Liver (tissue), 3 donors: ENCODE results near the gene MIGA1.

ENCODE experiments used
- ATF3 ChIP-seq: IDR thresholded peaks from 2 replicates; pipeline ENCODE4 v1.6.1; 2016; ENCODE audit warnings: antibody characterized with exemption
- GABPA ChIP-seq, 2 donors: IDR thresholded peaks in 1 of 2; conservative IDR thresholded peaks in 1 of 2; 2 replicates each; pipeline ENCODE4 v1.6.1; 2016; ENCODE audit warnings: antibody characterized with exemption in 2 of 2, mild to moderate bottlenecking in 1 of 2, moderate library complexity in 1 of 2
- HNF4A ChIP-seq, 2 donors: conservative IDR thresholded peaks; 2 replicates each; pipeline ENCODE4 v1.6.1; 2016; ENCODE audit warnings: antibody characterized with exemption in 2 of 2, mild to moderate bottlenecking in 2 of 2
- JUND ChIP-seq, 2 donors: IDR thresholded peaks; 2 replicates each; pipeline ENCODE4 v1.6.1; 2016; ENCODE audit warnings: antibody characterized with exemption in 2 of 2
- RAD21 ChIP-seq, 2 donors: IDR thresholded peaks; 2 replicates each; pipeline ENCODE4 v1.6.1; 2016; ENCODE audit warnings: antibody characterized with exemption in 2 of 2, mild to moderate bottlenecking in 2 of 2
- TAF1 ChIP-seq: conservative IDR thresholded peaks from 2 replicates; pipeline ENCODE4 v1.6.1; 2016; ENCODE audit warnings: antibody characterized with exemption, mild to moderate bottlenecking
- YY1 ChIP-seq: IDR thresholded peaks from 2 replicates; pipeline ENCODE4 v1.6.1; 2016; ENCODE audit warnings: antibody characterized with exemption, mild to moderate bottlenecking
- TF ChIP-seq, protein P1 (sequence below): fragments of 150-350 bp; IDR thresholded peaks from 2 replicates; pipeline ENCODE4 v1.5.1; 2017; ENCODE audit warnings: improper control_type of control experiment, low read depth, low read length; ENCODE audit not compliant: missing input control
- TF ChIP-seq, protein P2 (sequence below): IDR thresholded peaks from 2 replicates; pipeline ENCODE4 v1.6.1; 2016; ENCODE audit warnings: antibody characterized with exemption, mild to moderate bottlenecking
- donor health status: healthy.
- donor health status: healthy.

DNA sequence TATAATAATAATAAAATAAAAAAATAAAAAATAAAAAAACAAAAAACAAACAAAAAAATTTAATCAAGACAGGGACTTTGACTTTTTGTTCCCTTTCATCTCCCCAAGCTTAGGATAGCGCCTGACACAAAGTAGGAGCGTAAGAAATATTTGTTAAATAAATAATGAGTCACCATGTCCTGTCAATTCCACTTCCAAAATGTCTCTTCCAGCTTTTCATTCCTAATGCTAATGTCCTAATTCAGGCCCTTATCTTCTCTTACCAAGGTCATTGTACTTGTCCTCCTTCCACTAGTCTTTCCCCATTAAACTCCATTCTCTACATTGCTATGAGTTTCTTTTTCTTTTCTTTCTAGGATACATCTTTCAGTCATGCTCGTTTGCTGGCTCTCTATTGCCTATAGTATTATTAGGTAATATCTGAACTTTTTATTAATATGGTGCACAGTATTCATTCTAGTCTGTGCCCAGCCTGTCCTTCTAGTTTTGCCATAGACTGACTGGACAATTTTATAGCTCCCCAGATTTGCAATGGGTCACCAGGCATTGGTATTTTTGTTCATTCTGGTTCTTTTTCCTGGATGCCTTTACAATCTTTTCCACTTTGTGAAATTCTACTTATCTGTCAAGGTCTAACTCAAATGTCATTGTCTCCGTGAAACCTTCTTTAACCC is 120.3 kb downstream of the MIGA1 start:
- TF ChIP-seq, protein P1, sequence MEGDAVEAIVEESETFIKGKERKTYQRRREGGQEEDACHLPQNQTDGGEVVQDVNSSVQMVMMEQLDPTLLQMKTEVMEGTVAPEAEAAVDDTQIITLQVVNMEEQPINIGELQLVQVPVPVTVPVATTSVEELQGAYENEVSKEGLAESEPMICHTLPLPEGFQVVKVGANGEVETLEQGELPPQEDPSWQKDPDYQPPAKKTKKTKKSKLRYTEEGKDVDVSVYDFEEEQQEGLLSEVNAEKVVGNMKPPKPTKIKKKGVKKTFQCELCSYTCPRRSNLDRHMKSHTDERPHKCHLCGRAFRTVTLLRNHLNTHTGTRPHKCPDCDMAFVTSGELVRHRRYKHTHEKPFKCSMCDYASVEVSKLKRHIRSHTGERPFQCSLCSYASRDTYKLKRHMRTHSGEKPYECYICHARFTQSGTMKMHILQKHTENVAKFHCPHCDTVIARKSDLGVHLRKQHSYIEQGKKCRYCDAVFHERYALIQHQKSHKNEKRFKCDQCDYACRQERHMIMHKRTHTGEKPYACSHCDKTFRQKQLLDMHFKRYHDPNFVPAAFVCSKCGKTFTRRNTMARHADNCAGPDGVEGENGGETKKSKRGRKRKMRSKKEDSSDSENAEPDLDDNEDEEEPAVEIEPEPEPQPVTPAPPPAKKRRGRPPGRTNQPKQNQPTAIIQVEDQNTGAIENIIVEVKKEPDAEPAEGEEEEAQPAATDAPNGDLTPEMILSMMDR, result no peak
- TF ChIP-seq YY1 (peak; percentile 22), JUND (IDR thresholded peaks at IDR 0.05) (peak; percentile 69 to 82), RAD21 (IDR thresholded peaks at IDR 0.05) (no peak), GABPA (IDR thresholded peaks at IDR 0.05 in 1 of 2, conservative IDR thresholded peaks at IDR 0.05 in 1 of 2) (no peak), TAF1 (no peak), ATF3 (peak; percentile 18), HNF4A (conservative IDR thresholded peaks at IDR 0.05) (peak in 1 of 2 donors; percentile 27)
- TF ChIP-seq, protein P2, sequence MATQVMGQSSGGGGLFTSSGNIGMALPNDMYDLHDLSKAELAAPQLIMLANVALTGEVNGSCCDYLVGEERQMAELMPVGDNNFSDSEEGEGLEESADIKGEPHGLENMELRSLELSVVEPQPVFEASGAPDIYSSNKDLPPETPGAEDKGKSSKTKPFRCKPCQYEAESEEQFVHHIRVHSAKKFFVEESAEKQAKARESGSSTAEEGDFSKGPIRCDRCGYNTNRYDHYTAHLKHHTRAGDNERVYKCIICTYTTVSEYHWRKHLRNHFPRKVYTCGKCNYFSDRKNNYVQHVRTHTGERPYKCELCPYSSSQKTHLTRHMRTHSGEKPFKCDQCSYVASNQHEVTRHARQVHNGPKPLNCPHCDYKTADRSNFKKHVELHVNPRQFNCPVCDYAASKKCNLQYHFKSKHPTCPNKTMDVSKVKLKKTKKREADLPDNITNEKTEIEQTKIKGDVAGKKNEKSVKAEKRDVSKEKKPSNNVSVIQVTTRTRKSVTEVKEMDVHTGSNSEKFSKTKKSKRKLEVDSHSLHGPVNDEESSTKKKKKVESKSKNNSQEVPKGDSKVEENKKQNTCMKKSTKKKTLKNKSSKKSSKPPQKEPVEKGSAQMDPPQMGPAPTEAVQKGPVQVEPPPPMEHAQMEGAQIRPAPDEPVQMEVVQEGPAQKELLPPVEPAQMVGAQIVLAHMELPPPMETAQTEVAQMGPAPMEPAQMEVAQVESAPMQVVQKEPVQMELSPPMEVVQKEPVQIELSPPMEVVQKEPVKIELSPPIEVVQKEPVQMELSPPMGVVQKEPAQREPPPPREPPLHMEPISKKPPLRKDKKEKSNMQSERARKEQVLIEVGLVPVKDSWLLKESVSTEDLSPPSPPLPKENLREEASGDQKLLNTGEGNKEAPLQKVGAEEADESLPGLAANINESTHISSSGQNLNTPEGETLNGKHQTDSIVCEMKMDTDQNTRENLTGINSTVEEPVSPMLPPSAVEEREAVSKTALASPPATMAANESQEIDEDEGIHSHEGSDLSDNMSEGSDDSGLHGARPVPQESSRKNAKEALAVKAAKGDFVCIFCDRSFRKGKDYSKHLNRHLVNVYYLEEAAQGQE, result no peak
